ENCODE measurements around the gene RSAD2. TPM values are rescaled to one million over a fixed set of nuclear protein-coding genes. Genes with fewer than 3 reads are reported as not detected.

Gene RSAD2
- polyA plus RNA-seq: under 1 TPM; 0.49 to 0.98 TPM

- 27% methylated on average over 10 of the region's 10 CpGs for WGBS, 2 donors
- Histone ChIP-seq H3K36me3 (ENCODE audit: control insufficient read depth in 2 of 2, insufficient read depth in 2 of 2, low read length in 1 of 2) (no peaks in the 10 kb centered on the region), H3K27me3 (ENCODE audit: control insufficient read depth in 1 of 2, insufficient read depth in 2 of 2, low read length in 2 of 2) (no peaks in the 10 kb centered on the region), H3K4me1 (ENCODE audit: control insufficient read depth in 2 of 2, insufficient read depth in 2 of 2, low read length in 1 of 2) (peaks cover 2 to 6% of the 10 kb centered on the region in 2 donors), H3K27ac (ENCODE audit: low read depth in 2 of 2, low read length in 1 of 2) (peak within 1 kb of the TSS; percentile 52 to 55), H3K4me3 (ENCODE audit: low read depth in 1 of 2, low read length in 2 of 2) (peak within 1 kb of the TSS; percentile 39 to 62), H3K9me3 (ENCODE audit: control insufficient read depth in 2 of 2, insufficient read depth in 1 of 2, low read depth in 1 of 2, low read length in 1 of 2) (no peaks in the 10 kb centered on the region)
Observed at GRCh38 chr2:6877402-6878304, at the start of gene RSAD2. Gene RSAD2 (plus strand): TSS chr2:6877777. CDS start chr2:6877801, 24 bp downstream.

GRCh38 chr2:6828299-6828584, 49.3 kb upstream of the RSAD2 start:
- Histone ChIP-seq H3K4me3 (ENCODE audit: low read depth in 1 of 2, low read length in 2 of 2) (no peak overlapping the region), H3K27ac (ENCODE audit: low read depth in 2 of 2, low read length in 1 of 2) (no peak overlapping the region), H3K36me3 (ENCODE audit: control insufficient read depth in 2 of 2, insufficient read depth in 2 of 2, low read length in 1 of 2) (no peaks in the 10 kb centered on the region), H3K27me3 (ENCODE audit: control insufficient read depth in 1 of 2, insufficient read depth in 2 of 2, low read length in 2 of 2) (no peaks in the 10 kb centered on the region), H3K9me3 (ENCODE audit: control insufficient read depth in 2 of 2, insufficient read depth in 1 of 2, low read depth in 1 of 2, low read length in 1 of 2) (no peaks in the 10 kb centered on the region), H3K4me1 (ENCODE audit: control insufficient read depth in 2 of 2, insufficient read depth in 2 of 2, low read length in 1 of 2) (no peaks in the 10 kb centered on the region)
- WGBS, 2 donors: 8 to 11% methylated on average over 2 of the region's 2 CpGs

GRCh38 chr2:6831229-6831628, 46.3 kb upstream of the RSAD2 start:
- no peak overlapping the region for H3K4me3 ChIP-seq (ENCODE audit: low read depth in 1 of 2, low read length in 2 of 2)
- no peaks in the 10 kb centered on the region for H3K9me3 ChIP-seq (ENCODE audit: control insufficient read depth in 2 of 2, insufficient read depth in 1 of 2, low read depth in 1 of 2, low read length in 1 of 2)
- H3K4me1 ChIP-seq (ENCODE audit: control insufficient read depth in 2 of 2, insufficient read depth in 2 of 2, low read length in 1 of 2): no peaks in the 10 kb centered on the region
- no peaks in the 10 kb centered on the region for H3K36me3 ChIP-seq (ENCODE audit: control insufficient read depth in 2 of 2, insufficient read depth in 2 of 2, low read length in 1 of 2)
- WGBS, 2 donors: 65 to 67% methylated on average over 1 of the region's 1 CpG
- H3K27me3 ChIP-seq (ENCODE audit: control insufficient read depth in 1 of 2, insufficient read depth in 2 of 2, low read length in 2 of 2): no peaks in the 10 kb centered on the region
- no peak overlapping the region for H3K27ac ChIP-seq (ENCODE audit: low read depth in 2 of 2, low read length in 1 of 2)

GRCh38 chr2:6832596-6833299, 44.8 kb upstream of the RSAD2 start:
- Histone ChIP-seq H3K4me3 (ENCODE audit: low read depth in 1 of 2, low read length in 2 of 2) (no peak overlapping the region), H3K36me3 (ENCODE audit: control insufficient read depth in 2 of 2, insufficient read depth in 2 of 2, low read length in 1 of 2) (no peaks in the 10 kb centered on the region), H3K27ac (ENCODE audit: low read depth in 2 of 2, low read length in 1 of 2) (no peak overlapping the region), H3K9me3 (ENCODE audit: control insufficient read depth in 2 of 2, insufficient read depth in 1 of 2, low read depth in 1 of 2, low read length in 1 of 2) (no peaks in the 10 kb centered on the region), H3K27me3 (ENCODE audit: control insufficient read depth in 1 of 2, insufficient read depth in 2 of 2, low read length in 2 of 2) (no peaks in the 10 kb centered on the region), H3K4me1 (ENCODE audit: control insufficient read depth in 2 of 2, insufficient read depth in 2 of 2, low read length in 1 of 2) (no peaks in the 10 kb centered on the region)
- WGBS, 2 donors: 65 to 66% methylated on average over 2 of the region's 2 CpGs

- 96% methylated on average over 2 of the region's 2 CpGs for WGBS, 2 donors
- Histone ChIP-seq H3K36me3 (ENCODE audit: control insufficient read depth in 2 of 2, insufficient read depth in 2 of 2, low read length in 1 of 2) (no peaks in the 10 kb centered on the region), H3K4me1 (ENCODE audit: control insufficient read depth in 2 of 2, insufficient read depth in 2 of 2, low read length in 1 of 2) (no peaks in the 10 kb centered on the region), H3K4me3 (ENCODE audit: low read depth in 1 of 2, low read length in 2 of 2) (no peak overlapping the region), H3K9me3 (ENCODE audit: control insufficient read depth in 2 of 2, insufficient read depth in 1 of 2, low read depth in 1 of 2, low read length in 1 of 2) (no peaks in the 10 kb centered on the region), H3K27ac (ENCODE audit: low read depth in 2 of 2, low read length in 1 of 2) (no peak overlapping the region), H3K27me3 (ENCODE audit: control insufficient read depth in 1 of 2, insufficient read depth in 2 of 2, low read length in 2 of 2) (no peaks in the 10 kb centered on the region)
Observed at GRCh38 chr2:6833300-6833604, 44.3 kb upstream of the RSAD2 start.

GRCh38 chr2:6834163-6834562, 43.4 kb upstream of the RSAD2 start:
- Histone ChIP-seq H3K27ac (ENCODE audit: low read depth in 2 of 2, low read length in 1 of 2) (no peak overlapping the region), H3K4me3 (ENCODE audit: low read depth in 1 of 2, low read length in 2 of 2) (no peak overlapping the region), H3K9me3 (ENCODE audit: control insufficient read depth in 2 of 2, insufficient read depth in 1 of 2, low read depth in 1 of 2, low read length in 1 of 2) (no peaks in the 10 kb centered on the region), H3K36me3 (ENCODE audit: control insufficient read depth in 2 of 2, insufficient read depth in 2 of 2, low read length in 1 of 2) (no peaks in the 10 kb centered on the region), H3K4me1 (ENCODE audit: control insufficient read depth in 2 of 2, insufficient read depth in 2 of 2, low read length in 1 of 2) (no peaks in the 10 kb centered on the region), H3K27me3 (ENCODE audit: control insufficient read depth in 1 of 2, insufficient read depth in 2 of 2, low read length in 2 of 2) (no peaks in the 10 kb centered on the region)

GRCh38 chr2:6835467-6835866, 42.1 kb upstream of the RSAD2 start:
- Histone ChIP-seq H3K4me3 (ENCODE audit: low read depth in 1 of 2, low read length in 2 of 2) (no peak overlapping the region), H3K9me3 (ENCODE audit: control insufficient read depth in 2 of 2, insufficient read depth in 1 of 2, low read depth in 1 of 2, low read length in 1 of 2) (no peaks in the 10 kb centered on the region)

GRCh38 chr2:6838673-6839319, 38.8 kb upstream of the RSAD2 start:
- Histone ChIP-seq H3K36me3 (ENCODE audit: control insufficient read depth in 2 of 2, insufficient read depth in 2 of 2, low read length in 1 of 2) (no peaks in the 10 kb centered on the region), H3K4me3 (ENCODE audit: low read depth in 1 of 2, low read length in 2 of 2) (no peak overlapping the region), H3K27me3 (ENCODE audit: control insufficient read depth in 1 of 2, insufficient read depth in 2 of 2, low read length in 2 of 2) (no peaks in the 10 kb centered on the region), H3K27ac (ENCODE audit: low read depth in 2 of 2, low read length in 1 of 2) (no peak overlapping the region), H3K4me1 (ENCODE audit: control insufficient read depth in 2 of 2, insufficient read depth in 2 of 2, low read length in 1 of 2) (no peaks in the 10 kb centered on the region), H3K9me3 (ENCODE audit: control insufficient read depth in 2 of 2, insufficient read depth in 1 of 2, low read depth in 1 of 2, low read length in 1 of 2) (peaks cover 0 to 2% of the 10 kb centered on the region in 2 donors)
- 81 to 83% methylated on average over 4 of the region's 4 CpGs for WGBS, 2 donors

More at GRCh38 chr2:6835467-6835866, 42.1 kb upstream of the RSAD2 start:
- Histone ChIP-seq H3K27me3 (ENCODE audit: control insufficient read depth in 1 of 2, insufficient read depth in 2 of 2, low read length in 2 of 2) (no peaks in the 10 kb centered on the region), H3K4me1 (ENCODE audit: control insufficient read depth in 2 of 2, insufficient read depth in 2 of 2, low read length in 1 of 2) (no peaks in the 10 kb centered on the region), H3K27ac (ENCODE audit: low read depth in 2 of 2, low read length in 1 of 2) (no peak overlapping the region), H3K36me3 (ENCODE audit: control insufficient read depth in 2 of 2, insufficient read depth in 2 of 2, low read length in 1 of 2) (no peaks in the 10 kb centered on the region)

- Histone ChIP-seq H3K4me1 (ENCODE audit: control insufficient read depth in 2 of 2, insufficient read depth in 2 of 2, low read length in 1 of 2) (no peaks in the 10 kb centered on the region), H3K9me3 (ENCODE audit: control insufficient read depth in 2 of 2, insufficient read depth in 1 of 2, low read depth in 1 of 2, low read length in 1 of 2) (peaks cover 7 to 9% of the 10 kb centered on the region in 2 donors), H3K4me3 (ENCODE audit: low read depth in 1 of 2, low read length in 2 of 2) (no peak overlapping the region), H3K27ac (ENCODE audit: low read depth in 2 of 2, low read length in 1 of 2) (no peak overlapping the region), H3K27me3 (ENCODE audit: control insufficient read depth in 1 of 2, insufficient read depth in 2 of 2, low read length in 2 of 2) (no peaks in the 10 kb centered on the region), H3K36me3 (ENCODE audit: control insufficient read depth in 2 of 2, insufficient read depth in 2 of 2, low read length in 1 of 2) (no peaks in the 10 kb centered on the region)
- 83 to 85% methylated on average over 2 of the region's 2 CpGs for WGBS, 2 donors
Observed at GRCh38 chr2:6841537-6842287, 35.9 kb upstream of the RSAD2 start.
